T-helper 2 cell treated with Interferon-gamma antibody and Interleukin-4, amounts not matched to agents 5 μg/mL and 100 μg/mL, for 36 hours (primary cell): ENCODE results near the gene USF1.
"Not testable (repeated sequence)": the region's sequence is repeated elsewhere in the genome, so short reads cannot be mapped to it uniquely, and the experiment has no call there.

ENCODE experiments used
- DNase-seq: peaks from one replicate; pipeline ENCODE4 v3.0.0; 2021; ENCODE audit warnings: low spot score
- H3K27ac Mint-ChIP-seq: one replicate; pipeline ENCODE4 v1.8.0; 2021; ENCODE audit warnings: mild to moderate bottlenecking, mixed read lengths
- H3K27me3 Mint-ChIP-seq: one replicate; pipeline ENCODE4 v1.8.0; 2021; ENCODE audit warnings: low read depth, mixed read lengths
- H3K36me3 Mint-ChIP-seq: one replicate; pipeline ENCODE4 v1.8.0; 2021; ENCODE audit warnings: low read depth, mixed read lengths
- H3K4me1 Mint-ChIP-seq: one replicate; pipeline ENCODE4 v1.8.0; 2021; ENCODE audit warnings: low read depth, mixed read lengths
- H3K4me3 Mint-ChIP-seq: one replicate; pipeline ENCODE4 v1.8.0; 2022; ENCODE audit warnings: mild to moderate bottlenecking, moderate library complexity, mixed read lengths
- H3K9me3 Mint-ChIP-seq: one replicate; pipeline ENCODE4 v1.8.0; 2021; ENCODE audit warnings: mixed read lengths

USF1 gene

GRCh38 chr1:161022432-161022831, 23.3 kb downstream of the USF1 start:
- H3K27me3 Mint-ChIP-seq, H3K27ac Mint-ChIP-seq, H3K4me3 Mint-ChIP-seq, H3K36me3 Mint-ChIP-seq, H3K9me3 Mint-ChIP-seq, DNase-seq: not testable (repeated sequence)
- H3K4me1 Mint-ChIP-seq = peaks cover 23% of the 10 kb centered on the region

GRCh38 chr1:161021970-161022353, 23.8 kb downstream of the USF1 start:
- peak overlapping the region; percentile 35 for H3K27ac Mint-ChIP-seq

GRCh38 chr1:161021165-161021969, 24.4 kb downstream of the USF1 start:
- Mint-ChIP-seq H3K36me3 (no peaks in the 10 kb centered on the region), H3K27me3 (no peaks in the 10 kb centered on the region), H3K4me1 (peaks cover 24% of the 10 kb centered on the region), H3K9me3 (no peaks in the 10 kb centered on the region), H3K27ac (peak overlapping the region; percentile 87), H3K4me3 (peak overlapping the region; percentile 93)
- DNase-seq = peak; percentile 71

More at GRCh38 chr1:161021970-161022353, 23.8 kb downstream of the USF1 start:
- Mint-ChIP-seq H3K27me3 (no peaks in the 10 kb centered on the region), H3K4me1 (peaks cover 23% of the 10 kb centered on the region), H3K36me3 (peaks cover 2% of the 10 kb centered on the region), H3K9me3 (no peaks in the 10 kb centered on the region), H3K4me3 (peak overlapping the region; percentile 93)
- no peak for DNase-seq

GRCh38 chr1:161020509-161021164, 25.1 kb downstream of the USF1 start, which contains the start of gene F11R:
F11R (minus strand) TSS chr1:161021152; CDS start chr1:161021073, 79 bp downstream.
- H3K27me3 Mint-ChIP-seq = no peaks in the 10 kb centered on the region
- peak within 1 kb of the TSS; percentile 93 for H3K4me3 Mint-ChIP-seq
- peak; percentile 19 for DNase-seq
- H3K36me3 Mint-ChIP-seq = no peaks in the 10 kb centered on the region
- peak within 1 kb of the TSS; percentile 87 for H3K27ac Mint-ChIP-seq
- no peaks in the 10 kb centered on the region for H3K9me3 Mint-ChIP-seq
- H3K4me1 Mint-ChIP-seq = peaks cover 24% of the 10 kb centered on the region

DNA sequence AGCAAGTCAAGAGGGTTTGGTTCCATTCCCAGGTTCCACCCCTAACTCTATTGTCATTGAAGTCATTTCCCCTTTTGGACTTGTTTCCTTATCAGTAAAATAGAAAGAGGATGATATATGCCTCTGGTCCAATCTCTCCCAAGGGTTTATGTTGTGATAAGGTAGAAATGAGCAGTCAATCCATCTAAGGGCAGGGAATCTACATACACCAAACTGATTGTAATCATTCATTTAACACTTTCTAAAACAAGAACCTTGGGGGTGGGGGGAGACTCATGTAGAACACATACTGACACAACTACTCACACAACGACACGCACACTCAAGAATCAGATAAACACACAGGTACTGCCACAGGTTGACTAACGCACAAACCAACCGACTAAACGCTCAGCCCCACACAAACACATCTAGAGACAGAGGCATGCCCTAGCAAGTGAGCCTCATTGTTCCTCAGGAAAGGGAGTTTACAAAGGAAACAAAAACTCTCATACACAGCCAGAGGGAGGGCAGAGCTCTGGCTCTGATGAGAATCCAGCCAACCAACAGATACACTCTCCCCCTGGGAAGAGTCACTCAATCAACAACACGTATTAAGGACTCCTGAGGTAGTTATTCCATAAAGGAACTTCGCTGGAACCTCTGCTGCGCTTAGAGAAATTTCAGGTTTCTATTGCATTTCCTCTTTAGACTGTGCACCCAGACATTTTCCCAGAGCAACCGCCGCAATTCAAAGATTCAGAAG, 25.9 kb downstream of the USF1 start:
- Mint-ChIP-seq H3K4me3 (peak overlapping the region; percentile 93), H3K9me3 (no peaks in the 10 kb centered on the region), H3K27ac (peak overlapping the region; percentile 87), H3K4me1 (peaks cover 24% of the 10 kb centered on the region), H3K27me3 (no peaks in the 10 kb centered on the region), H3K36me3 (no peaks in the 10 kb centered on the region)
- DNase-seq = no peak

DNA sequence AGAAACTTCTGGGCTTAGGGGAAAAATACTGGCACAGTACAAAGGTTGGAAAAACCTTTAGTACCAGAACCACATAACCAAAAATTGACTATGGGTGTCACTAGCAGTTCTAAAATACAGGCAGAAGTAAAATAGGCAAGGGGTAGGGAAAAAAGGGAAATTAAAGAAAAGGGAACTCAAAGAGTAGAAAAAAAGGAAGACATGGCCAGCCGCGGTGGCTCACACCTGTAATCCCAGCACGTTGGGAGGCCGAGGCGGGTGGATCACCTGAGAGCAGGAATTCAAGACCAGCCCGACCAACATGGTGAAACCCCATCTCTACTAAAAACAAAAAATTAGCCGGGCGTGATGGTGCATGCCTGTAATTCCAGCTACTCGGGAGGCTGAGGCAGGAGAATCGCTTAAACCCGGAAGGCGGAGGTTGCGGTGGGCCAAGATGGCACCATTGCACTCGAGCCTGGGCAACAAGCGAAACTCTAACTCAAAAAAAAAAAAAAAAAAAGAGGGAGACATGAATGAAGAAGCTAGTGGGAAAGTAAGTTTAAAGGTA, 26.6 kb downstream of the USF1 start:
- not testable (repeated sequence) for H3K9me3 Mint-ChIP-seq, DNase-seq, H3K36me3 Mint-ChIP-seq, H3K27ac Mint-ChIP-seq, H3K27me3 Mint-ChIP-seq
- H3K4me1 Mint-ChIP-seq = peaks cover 25% of the 10 kb centered on the region
- H3K4me3 Mint-ChIP-seq = peak overlapping the region; percentile 42

- Mint-ChIP-seq H3K27ac (no peak overlapping the region), H3K4me3 (no peak overlapping the region), H3K36me3 (no peaks in the 10 kb centered on the region), H3K9me3 (no peaks in the 10 kb centered on the region), H3K27me3 (no peaks in the 10 kb centered on the region), H3K4me1 (peaks cover 30% of the 10 kb centered on the region)
- no peak for DNase-seq
Measured at GRCh38 chr1:161018631-161018930, 27.2 kb downstream of the USF1 start.

- Mint-ChIP-seq H3K36me3 (no peaks in the 10 kb centered on the region), H3K27me3 (no peaks in the 10 kb centered on the region), H3K27ac (no peak overlapping the region), H3K9me3 (no peaks in the 10 kb centered on the region), H3K4me3 (no peak overlapping the region), H3K4me1 (peaks cover 36% of the 10 kb centered on the region)
- no peak for DNase-seq
Measured at GRCh38 chr1:161017756-161018630, 27.8 kb downstream of the USF1 start.

DNA sequence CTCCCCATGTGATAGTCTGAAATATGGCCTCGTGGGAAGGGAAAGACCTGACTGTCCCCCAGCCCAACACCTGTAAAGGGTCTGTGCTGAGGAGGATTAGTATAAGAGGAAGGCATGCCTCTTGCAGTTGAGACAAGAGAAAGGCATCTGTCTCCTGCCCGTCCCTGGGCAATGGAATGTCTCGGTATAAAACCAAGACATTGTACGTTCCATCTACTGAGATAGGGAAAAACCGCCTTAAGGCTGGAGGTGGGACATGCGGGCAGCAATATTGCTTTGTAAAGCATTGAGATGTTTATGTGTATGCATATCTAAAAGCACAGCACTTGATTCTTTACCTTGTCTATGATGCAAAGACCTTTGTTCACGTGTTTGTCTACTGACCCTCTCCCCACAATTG, 28.6 kb downstream of the USF1 start:
- peaks cover 39% of the 10 kb centered on the region for H3K4me1 Mint-ChIP-seq
- not testable (repeated sequence) for DNase-seq, H3K27ac Mint-ChIP-seq, H3K36me3 Mint-ChIP-seq, H3K27me3 Mint-ChIP-seq, H3K9me3 Mint-ChIP-seq, H3K4me3 Mint-ChIP-seq

- H3K9me3 Mint-ChIP-seq, H3K27me3 Mint-ChIP-seq, H3K4me3 Mint-ChIP-seq, DNase-seq, H3K27ac Mint-ChIP-seq, H3K36me3 Mint-ChIP-seq: not testable (repeated sequence)
- peaks cover 40% of the 10 kb centered on the region for H3K4me1 Mint-ChIP-seq
Measured at GRCh38 chr1:161016683-161017082, 29.1 kb downstream of the USF1 start.

- Mint-ChIP-seq H3K4me1 (peaks cover 29% of the 10 kb centered on the region), H3K36me3 (no peaks in the 10 kb centered on the region), H3K4me3 (peak overlapping the region; percentile 81), H3K27ac (peak overlapping the region; percentile 92), H3K9me3 (no peaks in the 10 kb centered on the region), H3K27me3 (no peaks in the 10 kb centered on the region)
- DNase-seq = peak; percentile 81
Measured at GRCh38 chr1:161013488-161014230, 32.1 kb downstream of the USF1 start.

DNA sequence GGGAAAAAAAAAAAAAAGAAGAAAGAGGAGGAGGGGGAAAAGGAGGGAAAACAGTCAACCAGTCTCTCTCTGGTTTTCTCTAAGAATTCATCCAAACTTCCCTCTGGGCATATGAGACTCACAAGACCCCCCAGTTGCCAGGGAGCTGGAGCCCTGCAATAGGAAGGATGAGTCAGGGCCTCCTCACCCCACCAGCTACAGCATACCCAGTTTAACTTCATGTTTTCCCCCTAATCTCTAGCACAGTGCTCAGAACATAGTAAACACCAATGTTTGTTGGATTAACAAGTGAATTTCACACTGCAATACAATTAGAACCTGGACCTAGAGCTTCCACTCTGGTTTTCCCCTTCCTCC, 32.7 kb downstream of the USF1 start:
- Mint-ChIP-seq H3K9me3 (no peaks in the 10 kb centered on the region), H3K4me3 (peak overlapping the region; percentile 81), H3K36me3 (no peaks in the 10 kb centered on the region), H3K4me1 (peaks cover 29% of the 10 kb centered on the region), H3K27ac (peak overlapping the region; percentile 92), H3K27me3 (no peaks in the 10 kb centered on the region)
- DNase-seq = no peak

GRCh38 chr1:161012420-161012819, 33.4 kb downstream of the USF1 start:
- no peaks in the 10 kb centered on the region for H3K27me3 Mint-ChIP-seq
- no peak overlapping the region for H3K4me3 Mint-ChIP-seq
- H3K4me1 Mint-ChIP-seq = peaks cover 29% of the 10 kb centered on the region
- H3K9me3 Mint-ChIP-seq = no peaks in the 10 kb centered on the region
- no peaks in the 10 kb centered on the region for H3K36me3 Mint-ChIP-seq
- DNase-seq = no peak
- H3K27ac Mint-ChIP-seq = no peak overlapping the region
